Activated T-cell treated with anti-CD3 and anti-CD28 coated beads, Interleukin-2, amount 50 U/mL, for 72 hours (primary cell): Measurements from ENCODE around the gene KIZ. TPM values are rescaled to one million over a fixed set of nuclear protein-coding genes. Genes with fewer than 3 reads are reported as not detected.
A peak's percentile ranks its signal among the peaks of the same experiment; 100 is the strongest.

Experiments
- ATAC-seq, 2 donors: fragments of 150-1000 bp; cut with Tn5 transposase; replicated peaks in 1 of 2; 2 replicates each; pipeline ENCODE4 v1.10.0; 2021; ENCODE audit warnings: moderate library complexity in 2 of 2, mild to moderate bottlenecking in 1 of 2
- DNase-seq, 2 donors: peaks; one replicate each; pipeline ENCODE4 v3.0.0; 2021 to 2022; ENCODE audit warnings: mixed read lengths in 1 of 2
- H3K27ac Mint-ChIP-seq: one replicate; pipeline ENCODE4 v1.8.0; 2022; ENCODE audit warnings: mild to moderate bottlenecking, moderate library complexity, mixed read lengths
- H3K27me3 Mint-ChIP-seq: one replicate; pipeline ENCODE4 v1.8.0; 2022; ENCODE audit warnings: low read depth, mixed read lengths
- H3K36me3 Mint-ChIP-seq, 2 donors: one replicate each; pipeline ENCODE4 v1.8.0; 2022; ENCODE audit warnings: mixed read lengths in 2 of 2, mild to moderate bottlenecking in 1 of 2; ENCODE audit not compliant: insufficient read depth in 2 of 2
- H3K4me1 Mint-ChIP-seq: one replicate; pipeline ENCODE4 v1.8.0; 2022; ENCODE audit warnings: low read depth, mixed read lengths
- H3K4me3 Mint-ChIP-seq, 2 donors: one replicate each; pipeline ENCODE4 v1.8.0; 2022; ENCODE audit warnings: mild to moderate bottlenecking in 2 of 2, mixed read lengths in 2 of 2, moderate library complexity in 2 of 2
- H3K9me3 Mint-ChIP-seq, 2 donors: one replicate each; pipeline ENCODE4 v1.8.0; 2022; ENCODE audit warnings: mixed read lengths in 2 of 2
- total RNA-seq, 2 donors: library from RNA; stranded (reverse); gene quantifications; one replicate each; pipeline ENCODE4 v1.2.3, GENCODE V29; 2022

KIZ gene
- total RNA-seq = 10 to 100 TPM; 24.0 to 30.9 TPM

GRCh38 chr20:21125849-21126580, at the start of gene KIZ:
TSS of gene KIZ (plus strand) at chr20:21126082. CDS start at chr20:21126116, 34 bp downstream.
- DNase-seq (peak; percentile 98 to 100), ATAC-seq (peak; percentile 97 to 98)
- peaks cover 0 to 3% of the 10 kb centered on the region in 2 donors for H3K36me3 Mint-ChIP-seq
- H3K27me3 Mint-ChIP-seq = no peaks in the 10 kb centered on the region
- H3K27ac Mint-ChIP-seq = peak within 1 kb of the TSS; percentile 82
- no peaks in the 10 kb centered on the region for H3K9me3 Mint-ChIP-seq
- peak within 1 kb of the TSS; percentile 89 to 98 for H3K4me3 Mint-ChIP-seq
- H3K4me1 Mint-ChIP-seq = peaks cover 17% of the 10 kb centered on the region

DNA sequence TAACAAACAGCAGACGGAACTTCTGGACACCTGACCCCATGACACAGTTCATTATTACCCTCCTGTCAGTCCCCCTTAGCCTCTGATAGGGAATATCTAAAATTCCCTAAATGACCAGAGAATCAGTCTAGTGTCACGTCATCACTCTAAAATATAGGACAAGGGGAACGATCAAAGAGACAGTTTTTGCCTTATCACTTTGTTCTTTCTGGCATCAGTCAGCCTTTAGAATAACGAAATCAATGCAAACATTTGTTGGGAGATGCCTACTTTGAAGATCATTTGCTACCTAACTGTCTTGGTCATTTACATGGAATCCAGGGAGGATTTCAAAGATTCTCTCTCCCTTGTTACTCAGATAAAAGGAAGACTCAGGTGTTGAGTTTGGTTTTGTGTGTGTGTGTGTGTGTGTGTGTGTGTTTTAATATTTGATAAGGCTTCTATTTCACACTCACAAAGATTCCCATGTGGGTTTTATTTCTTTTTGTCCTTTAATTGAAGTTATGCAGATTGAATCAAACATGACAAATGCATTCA, 48.0 kb upstream of the KIZ start:
- ATAC-seq = no peak
- Mint-ChIP-seq H3K27me3 (peaks cover 39% of the 10 kb centered on the region), H3K4me3 (no peak overlapping the region), H3K4me1 (no peaks in the 10 kb centered on the region), H3K9me3 (no peaks in the 10 kb centered on the region), H3K27ac (no peak overlapping the region), H3K36me3 (no peaks in the 10 kb centered on the region)
- DNase-seq = no peak

DNA sequence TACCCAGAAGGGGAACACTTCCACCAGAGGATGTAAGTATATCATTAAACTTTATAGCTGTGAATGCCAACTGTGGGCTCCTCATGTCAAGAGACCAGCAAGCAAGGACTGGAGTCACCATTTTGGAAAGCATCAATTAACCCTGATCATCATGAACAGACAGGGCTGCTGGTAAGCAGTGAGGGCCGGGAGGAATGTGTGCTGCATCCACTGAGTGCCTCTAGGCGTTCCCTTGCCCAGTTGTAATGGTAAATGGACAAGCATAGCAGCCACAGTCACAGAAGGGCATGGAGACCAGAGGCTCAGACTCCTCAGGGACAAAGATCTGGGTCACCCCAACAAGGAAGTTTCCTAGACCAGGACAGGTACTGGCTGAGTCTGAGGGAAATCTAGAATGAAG, 43.3 kb upstream of the KIZ start:
- Mint-ChIP-seq H3K9me3 (no peaks in the 10 kb centered on the region), H3K4me1 (no peaks in the 10 kb centered on the region), H3K27me3 (peaks cover 50% of the 10 kb centered on the region), H3K27ac (no peak overlapping the region), H3K36me3 (no peaks in the 10 kb centered on the region), H3K4me3 (no peak overlapping the region)
- DNase-seq (no peak), ATAC-seq (no peak)

DNA sequence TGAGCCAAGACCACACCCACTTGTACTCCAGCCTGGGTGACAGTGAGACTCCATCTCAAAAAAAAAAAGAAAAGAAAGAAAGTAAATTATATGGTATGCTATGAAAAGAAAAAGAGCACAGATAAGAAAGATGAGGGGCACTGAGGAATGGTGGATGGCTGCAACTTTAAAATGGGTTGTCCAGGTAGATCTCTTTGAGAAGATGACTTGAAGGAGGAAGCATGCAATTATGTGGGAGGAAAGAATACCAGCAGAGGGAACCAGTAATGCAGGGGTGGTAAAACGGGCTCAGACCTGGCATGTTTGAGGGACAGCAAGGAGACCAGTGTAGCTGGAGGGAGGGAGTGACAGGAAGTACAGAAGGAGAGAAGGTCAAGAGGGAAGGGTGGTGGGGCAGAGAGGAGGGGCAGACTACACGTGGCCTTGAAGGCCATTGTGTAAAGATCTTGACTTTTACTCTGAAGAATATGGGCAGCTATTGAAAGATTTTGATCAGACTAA, 42.0 kb upstream of the KIZ start:
- Mint-ChIP-seq H3K9me3 (no peaks in the 10 kb centered on the region), H3K27me3 (peaks cover 48% of the 10 kb centered on the region), H3K36me3 (no peaks in the 10 kb centered on the region), H3K4me1 (no peaks in the 10 kb centered on the region), H3K4me3 (no peak overlapping the region), H3K27ac (no peak overlapping the region)
- DNase-seq (no peak), ATAC-seq (no peak)

DNA sequence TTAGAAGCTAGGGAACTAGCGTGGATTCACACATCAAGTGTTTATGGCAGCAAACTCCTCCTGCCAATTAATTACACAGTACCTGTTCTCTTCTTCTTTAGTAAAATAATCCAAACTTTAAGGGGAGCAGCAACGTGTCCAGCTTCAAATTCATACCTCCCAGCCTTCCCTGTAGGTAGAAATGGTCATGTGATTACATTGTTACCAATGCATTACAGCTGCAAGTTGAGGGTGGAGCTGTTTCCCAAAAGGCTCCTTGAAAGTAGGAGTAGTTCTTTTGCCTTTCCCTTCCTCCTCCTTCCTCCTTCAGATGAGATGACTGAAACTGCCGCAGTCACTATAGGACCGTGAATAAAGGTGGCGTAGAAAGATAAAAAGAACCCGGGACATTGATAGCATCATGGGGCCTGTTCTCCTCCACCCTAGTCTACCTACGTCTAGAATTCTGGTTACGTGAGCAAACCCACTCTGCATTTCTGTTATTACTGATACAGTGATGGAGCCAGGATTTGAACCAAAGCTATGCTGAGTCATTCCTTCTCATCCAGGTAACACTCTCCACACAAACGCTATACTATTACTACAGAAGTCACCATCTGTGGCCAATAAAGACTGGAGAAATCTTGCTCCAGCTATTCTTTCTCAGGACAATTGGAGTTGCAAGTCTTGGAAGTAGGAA, 37.9 kb upstream of the KIZ start:
- H3K27me3 Mint-ChIP-seq = peaks cover 63% of the 10 kb centered on the region
- H3K27ac Mint-ChIP-seq = no peak overlapping the region
- no peaks in the 10 kb centered on the region for H3K36me3 Mint-ChIP-seq
- H3K4me1 Mint-ChIP-seq = no peaks in the 10 kb centered on the region
- no peak overlapping the region for H3K4me3 Mint-ChIP-seq
- DNase-seq (no peak), ATAC-seq (no peak)
- no peaks in the 10 kb centered on the region for H3K9me3 Mint-ChIP-seq

- Mint-ChIP-seq H3K27ac (no peak overlapping the region), H3K4me1 (no peaks in the 10 kb centered on the region), H3K27me3 (peaks cover 71% of the 10 kb centered on the region), H3K36me3 (no peaks in the 10 kb centered on the region), H3K4me3 (no peak overlapping the region), H3K9me3 (no peaks in the 10 kb centered on the region)
- no peak for DNase-seq
- ATAC-seq = no peak
Observed at GRCh38 chr20:21089391-21089790, 36.5 kb upstream of the KIZ start.

DNA sequence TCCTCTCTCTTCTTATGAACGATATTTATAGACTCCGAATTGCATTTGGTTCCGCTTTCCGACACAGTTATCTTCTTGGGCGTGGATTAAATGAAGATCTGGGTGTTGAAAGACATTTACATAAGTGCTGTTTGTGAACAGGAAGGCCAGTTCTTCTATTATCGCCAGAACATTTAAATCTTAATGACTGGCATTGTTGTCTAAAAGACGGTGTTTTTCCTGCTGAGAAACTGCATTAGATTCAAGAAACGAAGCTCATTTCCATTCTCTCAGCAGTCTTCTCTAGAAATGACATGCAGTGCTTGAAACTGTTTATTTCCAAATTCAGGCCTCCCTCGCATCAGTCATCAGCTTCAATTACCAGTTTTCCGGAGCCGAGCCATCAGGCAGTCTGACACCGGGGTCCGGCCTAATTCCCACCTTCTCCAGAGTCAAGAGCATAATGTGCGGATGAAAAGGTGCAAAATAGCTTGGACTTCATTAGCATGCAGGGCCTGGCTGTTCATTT, 35.7 kb upstream of the KIZ start:
- Mint-ChIP-seq H3K4me1 (no peaks in the 10 kb centered on the region), H3K4me3 (no peak overlapping the region), H3K9me3 (no peaks in the 10 kb centered on the region), H3K36me3 (no peaks in the 10 kb centered on the region), H3K27me3 (peaks cover 68% of the 10 kb centered on the region), H3K27ac (no peak overlapping the region)
- DNase-seq = no peak
- no peak for ATAC-seq

- Mint-ChIP-seq H3K4me3 (no peak overlapping the region), H3K36me3 (no peaks in the 10 kb centered on the region), H3K27ac (no peak overlapping the region), H3K4me1 (no peaks in the 10 kb centered on the region), H3K9me3 (no peaks in the 10 kb centered on the region), H3K27me3 (peaks cover 69% of the 10 kb centered on the region)
- no peak for ATAC-seq
- no peak for DNase-seq
Observed at GRCh38 chr20:21090721-21091120, 35.2 kb upstream of the KIZ start.

DNA sequence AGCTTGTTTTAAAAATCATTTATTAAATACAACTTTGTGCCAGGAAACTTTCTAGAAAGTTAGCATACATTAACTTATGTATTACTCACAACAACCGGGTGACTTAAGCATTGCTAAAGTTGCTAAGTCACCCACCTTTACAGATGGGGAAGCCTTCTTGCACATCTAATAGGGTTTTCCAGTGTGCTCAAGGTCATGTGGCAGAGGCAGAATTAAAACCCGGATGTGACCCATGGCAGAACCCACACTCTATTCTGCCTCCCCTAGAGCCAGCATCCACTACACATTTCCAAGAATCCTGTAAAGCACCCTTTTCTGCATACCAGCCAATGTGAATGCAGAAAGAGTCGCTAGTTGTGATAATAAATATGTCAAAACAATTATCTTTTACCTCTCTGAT, 33.1 kb upstream of the KIZ start:
- ATAC-seq = no peak
- H3K27me3 Mint-ChIP-seq = peaks cover 79% of the 10 kb centered on the region
- H3K36me3 Mint-ChIP-seq = no peaks in the 10 kb centered on the region

DNA sequence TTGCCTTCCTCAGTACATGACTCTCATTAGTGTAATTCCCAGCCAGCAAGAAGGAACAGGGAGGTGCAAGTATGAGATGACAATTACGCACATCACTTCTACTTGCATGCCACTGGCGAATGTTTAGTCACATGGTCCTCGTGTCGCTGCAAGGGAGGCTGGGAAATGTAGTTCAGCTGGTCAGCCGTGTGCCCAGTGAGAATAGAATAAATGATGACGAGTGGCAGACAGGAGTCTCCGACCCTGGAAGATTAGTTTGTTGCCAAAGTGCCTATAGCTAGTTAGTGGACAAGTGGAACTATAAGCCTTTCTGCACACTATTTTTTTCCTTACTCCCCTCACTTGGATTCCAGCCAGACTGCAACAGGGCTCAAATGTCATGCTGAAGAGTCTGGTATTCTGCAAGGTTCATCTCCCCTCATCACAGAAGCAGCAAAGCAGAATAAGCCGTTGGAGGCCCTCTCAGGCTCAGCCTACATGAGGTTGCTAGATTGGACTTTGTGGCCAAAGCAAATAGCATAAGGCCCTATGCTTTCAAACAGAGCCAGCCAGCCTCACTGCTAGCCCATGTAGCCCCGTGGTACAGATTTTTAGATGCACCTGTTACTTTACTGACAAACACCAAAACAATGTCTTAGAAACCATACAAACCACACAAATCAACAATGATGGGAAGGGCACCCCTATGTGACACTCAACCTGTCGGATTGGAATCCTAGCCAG, 29.4 kb upstream of the KIZ start:
- ATAC-seq = peak; percentile 22 to 45
- Mint-ChIP-seq H3K36me3 (no peaks in the 10 kb centered on the region), H3K4me3 (no peak overlapping the region)

More for the DNA sequence above, 33.1 kb upstream of the KIZ start:
- Mint-ChIP-seq H3K4me1 (no peaks in the 10 kb centered on the region), H3K27ac (no peak overlapping the region), H3K4me3 (no peak overlapping the region), H3K9me3 (no peaks in the 10 kb centered on the region)
- DNase-seq = no peak

DNA sequence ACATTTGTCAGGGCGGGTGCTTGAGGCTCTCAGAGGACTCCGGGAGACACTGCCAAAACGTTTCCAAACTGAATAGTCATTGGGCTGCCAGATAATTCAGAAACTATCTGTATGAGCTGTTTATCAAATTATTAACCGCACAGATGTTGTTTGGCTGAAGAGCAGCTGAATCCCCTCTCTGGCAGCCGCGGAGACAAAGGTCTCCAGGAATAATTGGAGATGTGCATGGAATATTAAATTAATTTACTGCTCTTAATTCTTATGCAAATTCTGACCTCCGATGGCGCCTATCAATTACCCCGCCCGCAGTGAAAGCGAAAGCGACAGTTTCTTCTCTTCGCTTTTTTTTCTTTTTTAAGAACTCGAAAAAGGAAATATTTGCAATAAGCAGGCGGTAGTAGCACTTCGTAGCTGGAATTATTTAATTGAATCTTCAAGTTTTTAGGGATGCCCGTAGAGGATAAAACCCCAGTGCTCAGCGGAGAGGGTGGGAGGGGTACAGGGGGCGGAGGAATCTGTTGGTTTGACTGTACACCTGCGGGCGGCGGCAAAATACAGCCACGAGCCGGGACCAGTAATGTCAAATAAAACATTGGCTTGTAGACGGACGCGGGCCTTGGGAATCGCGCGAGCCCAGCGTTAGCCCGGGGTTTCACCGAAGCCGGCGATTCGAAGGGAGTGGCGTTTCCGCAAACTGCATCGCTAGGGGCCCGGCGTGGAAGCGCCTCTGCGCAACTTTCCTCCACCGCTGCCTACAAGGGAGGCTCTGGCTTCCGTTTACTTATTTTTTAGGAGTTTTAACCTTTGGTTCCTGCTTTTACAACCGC, 25.9 kb upstream of the KIZ start:
- no peaks in the 10 kb centered on the region for H3K36me3 Mint-ChIP-seq
- ATAC-seq = peak; percentile 41 to 47
- peak overlapping the region; percentile 96 for H3K27ac Mint-ChIP-seq

More for the DNA sequence above, 29.4 kb upstream of the KIZ start:
- Mint-ChIP-seq H3K27ac (no peak overlapping the region), H3K27me3 (peaks cover 85% of the 10 kb centered on the region), H3K9me3 (no peaks in the 10 kb centered on the region), H3K4me1 (peaks cover 16% of the 10 kb centered on the region)
- no peak for DNase-seq

More for the DNA sequence above, 25.9 kb upstream of the KIZ start:
- Mint-ChIP-seq H3K27me3 (peaks cover 86% of the 10 kb centered on the region), H3K9me3 (no peaks in the 10 kb centered on the region), H3K4me3 (peak overlapping the region; percentile 92 to 98), H3K4me1 (peaks cover 40% of the 10 kb centered on the region)
- DNase-seq = peak; percentile 55 to 58
